HUES48 (cell line): ENCODE results near the gene APBA2.

Experiments
- H3K27ac ChIP-seq: one replicate; pipeline ENCODE4 v1.7.0; 2013; ENCODE audit warnings: low read depth, low read length, inconsistent platforms
- H3K27me3 ChIP-seq: 2 replicates; pipeline ENCODE4 v1.6.1; 2013; ENCODE audit warnings: mild to moderate bottlenecking, low read length; ENCODE audit not compliant: control insufficient read depth, insufficient read depth
- H3K36me3 ChIP-seq: 2 replicates; pipeline ENCODE4 v1.6.1; 2013; ENCODE audit warnings: low read length; ENCODE audit not compliant: control insufficient read depth, insufficient read depth
- H3K4me1 ChIP-seq: 2 replicates; pipeline ENCODE4 v1.6.1; 2013; ENCODE audit warnings: mild to moderate bottlenecking, low read length; ENCODE audit not compliant: control insufficient read depth, insufficient read depth
- H3K4me3 ChIP-seq: 2 replicates; pipeline ENCODE4 v1.5.1; 2013; ENCODE audit warnings: mild to moderate bottlenecking, low read depth, low read length
- H3K9ac ChIP-seq: 2 replicates; pipeline ENCODE4 v1.6.1; 2013; ENCODE audit warnings: mild to moderate bottlenecking, low read depth, low read length, moderate library complexity
- H3K9me3 ChIP-seq: 2 replicates; pipeline ENCODE4 v1.6.1; 2013; ENCODE audit warnings: low read length; ENCODE audit not compliant: control insufficient read depth, insufficient read depth

APBA2 gene

DNA sequence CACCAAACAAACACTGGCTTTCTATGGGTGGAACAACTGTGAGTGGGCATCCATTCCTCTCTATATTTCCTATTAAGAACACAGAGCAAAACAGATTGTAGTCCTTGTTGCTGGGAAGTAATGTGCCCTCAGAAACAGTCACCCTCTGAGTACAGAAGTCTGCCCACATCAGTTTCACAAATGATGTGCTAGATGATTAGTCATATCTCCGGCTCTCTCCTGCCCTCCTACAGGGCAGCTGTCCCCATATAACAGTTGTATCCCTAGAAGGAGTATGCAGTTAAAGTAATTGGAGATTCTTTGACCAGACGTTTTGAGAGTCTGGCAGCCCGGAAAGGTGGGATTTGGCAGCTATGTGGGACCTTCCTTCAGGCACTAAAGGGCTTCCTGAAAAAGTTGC, 159.9 kb downstream of the APBA2 start:
- H3K9me3 ChIP-seq = no peaks in the 10 kb centered on the region
- H3K4me3 ChIP-seq = no peak overlapping the region
- no peaks in the 10 kb centered on the region for H3K27me3 ChIP-seq
- peaks cover 4% of the 10 kb centered on the region; the same call in 1 of the 2 replicates for H3K4me1 ChIP-seq
- H3K9ac ChIP-seq = no peak overlapping the region
- H3K36me3 ChIP-seq = no peaks in the 10 kb centered on the region
- no peak overlapping the region for H3K27ac ChIP-seq

DNA sequence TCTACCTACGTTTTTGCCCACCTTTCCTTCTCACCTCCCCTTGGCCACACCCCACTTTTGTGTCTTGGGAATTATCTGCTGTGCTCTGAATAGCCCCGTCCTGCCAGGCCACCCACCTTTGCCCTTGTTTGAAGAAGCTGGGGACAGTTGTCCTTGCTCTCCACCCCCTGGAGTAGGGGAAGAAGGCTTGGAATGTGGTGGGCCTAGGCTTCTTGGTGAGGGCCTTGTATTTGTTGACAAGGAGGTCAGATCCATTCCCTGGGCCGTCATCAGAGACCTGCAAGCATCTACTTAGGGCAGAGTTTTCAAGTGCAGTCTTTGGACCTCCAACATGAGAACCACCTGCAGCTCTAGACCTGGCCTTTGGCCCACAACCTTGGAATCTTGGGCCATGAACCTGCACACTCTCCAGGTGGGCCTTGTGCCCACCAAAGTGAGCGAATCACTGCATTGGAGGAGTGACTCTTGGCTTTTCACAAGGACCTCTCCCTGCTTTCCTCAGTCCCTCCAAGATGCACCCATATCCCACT, 160.6 kb downstream of the APBA2 start:
- H3K27me3 ChIP-seq = no peaks in the 10 kb centered on the region
- peaks cover 4% of the 10 kb centered on the region; the same call in 1 of the 2 replicates for H3K4me1 ChIP-seq
- H3K36me3 ChIP-seq = no peaks in the 10 kb centered on the region
- H3K4me3 ChIP-seq = no peak overlapping the region
- no peak overlapping the region for H3K9ac ChIP-seq
- no peak overlapping the region for H3K27ac ChIP-seq
- H3K9me3 ChIP-seq = no peaks in the 10 kb centered on the region

GRCh38 chr15:29046977-29047376, 161.2 kb downstream of the APBA2 start:
- no peak overlapping the region for H3K27ac ChIP-seq
- no peaks in the 10 kb centered on the region for H3K36me3 ChIP-seq

DNA sequence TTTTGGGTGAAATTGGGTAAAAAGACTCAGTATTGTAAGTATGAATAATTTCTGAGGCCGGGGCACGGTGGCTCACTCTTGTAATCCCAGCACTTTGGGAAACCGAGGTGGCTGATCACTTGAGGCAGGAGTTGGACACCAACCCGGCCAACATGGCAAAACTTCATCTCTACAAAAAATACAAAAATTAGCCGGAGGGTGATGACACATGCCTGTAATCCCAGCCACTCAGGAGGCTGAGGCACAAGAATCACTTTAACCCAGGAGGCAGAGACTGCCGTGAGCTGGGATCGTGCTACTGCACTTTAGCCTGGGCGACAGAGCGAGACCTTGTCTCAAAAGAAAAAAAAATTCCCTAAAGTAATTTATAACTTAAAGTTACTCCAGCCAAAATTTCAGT, 162.2 kb downstream of the APBA2 start:
- Histone ChIP-seq H3K27me3 (no peaks in the 10 kb centered on the region), H3K4me1 (0 out of 2 replicates have a peak, but pooled peaks cover 4% of the 10 kb centered on the region), H3K9ac (no peak overlapping the region), H3K27ac (no peak overlapping the region), H3K4me3 (no peak overlapping the region), H3K9me3 (no peaks in the 10 kb centered on the region), H3K36me3 (no peaks in the 10 kb centered on the region)

More at GRCh38 chr15:29046977-29047376, 161.2 kb downstream of the APBA2 start:
- Histone ChIP-seq H3K9ac (no peak overlapping the region), H3K9me3 (no peaks in the 10 kb centered on the region), H3K4me3 (no peak overlapping the region), H3K27me3 (no peaks in the 10 kb centered on the region), H3K4me1 (peaks cover 4% of the 10 kb centered on the region; the same call in 1 of the 2 replicates)

DNA sequence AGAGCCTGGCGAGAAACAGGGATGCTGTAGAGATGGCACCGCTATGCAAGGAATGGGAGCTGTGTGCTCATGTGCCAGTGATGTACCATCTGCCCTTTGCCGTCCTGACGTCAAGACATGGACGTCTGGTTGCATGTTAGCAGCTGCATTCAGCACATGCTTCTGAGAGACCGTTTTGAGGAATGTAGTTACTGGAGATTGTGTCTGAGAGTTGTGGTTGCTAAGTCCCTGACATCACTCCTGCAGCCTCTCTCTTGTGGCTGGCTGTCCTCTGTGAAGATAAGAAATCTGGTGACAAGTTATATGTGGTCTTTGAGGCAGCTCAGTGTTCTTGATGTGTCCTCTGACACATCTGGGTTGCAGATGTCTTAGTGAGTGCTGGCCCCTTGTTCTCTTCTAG, 165.1 kb downstream of the APBA2 start:
- peaks cover 2% of the 10 kb centered on the region; the same call in 1 of the 2 replicates for H3K4me1 ChIP-seq
- H3K27me3 ChIP-seq = no peaks in the 10 kb centered on the region
- H3K4me3 ChIP-seq = no peak overlapping the region
- H3K36me3 ChIP-seq = no peaks in the 10 kb centered on the region
- H3K9ac ChIP-seq = no peak overlapping the region
- no peak overlapping the region for H3K27ac ChIP-seq
- H3K9me3 ChIP-seq = no peaks in the 10 kb centered on the region

GRCh38 chr15:29051422-29051821, 165.6 kb downstream of the APBA2 start:
- Histone ChIP-seq H3K27ac (no peak overlapping the region), H3K9ac (no peak overlapping the region), H3K9me3 (no peaks in the 10 kb centered on the region), H3K36me3 (no peaks in the 10 kb centered on the region), H3K27me3 (no peaks in the 10 kb centered on the region), H3K4me1 (peaks cover 7% of the 10 kb centered on the region; the same call in 1 of the 2 replicates), H3K4me3 (no peak overlapping the region)

DNA sequence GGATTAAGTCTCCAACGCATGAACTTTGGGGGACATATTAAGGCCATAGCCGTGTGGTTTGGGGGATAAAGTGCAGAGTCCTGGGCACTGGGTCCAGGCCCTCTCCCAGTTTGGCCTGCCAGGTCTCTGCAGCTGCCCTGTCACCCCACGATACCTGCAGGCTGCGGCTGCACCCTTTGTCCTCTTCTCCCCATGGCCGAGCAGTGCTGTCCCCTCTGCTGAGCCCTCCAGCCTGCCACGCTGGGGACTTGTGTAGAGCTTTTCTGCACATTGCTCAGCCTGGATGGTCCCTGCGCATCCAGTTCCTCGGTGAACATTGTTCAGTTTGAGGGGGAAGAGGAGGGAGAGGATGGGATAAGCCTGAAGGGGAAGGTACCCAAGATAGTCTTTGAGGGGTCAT, 167.2 kb downstream of the APBA2 start:
- H3K4me3 ChIP-seq = no peak overlapping the region
- H3K27ac ChIP-seq = no peak overlapping the region
- H3K4me1 ChIP-seq = peaks cover 22% of the 10 kb centered on the region
- H3K27me3 ChIP-seq = no peaks in the 10 kb centered on the region
- H3K9me3 ChIP-seq = no peaks in the 10 kb centered on the region
- no peaks in the 10 kb centered on the region for H3K36me3 ChIP-seq
- H3K9ac ChIP-seq = no peak overlapping the region

- peaks cover 23% of the 10 kb centered on the region for H3K4me1 ChIP-seq
- H3K27me3 ChIP-seq = no peaks in the 10 kb centered on the region
- no peak overlapping the region for H3K27ac ChIP-seq
- no peak overlapping the region for H3K9ac ChIP-seq
- H3K4me3 ChIP-seq = no peak overlapping the region
- no peaks in the 10 kb centered on the region for H3K36me3 ChIP-seq
- no peaks in the 10 kb centered on the region for H3K9me3 ChIP-seq
Observed at GRCh38 chr15:29053661-29054131, 167.9 kb downstream of the APBA2 start.

DNA sequence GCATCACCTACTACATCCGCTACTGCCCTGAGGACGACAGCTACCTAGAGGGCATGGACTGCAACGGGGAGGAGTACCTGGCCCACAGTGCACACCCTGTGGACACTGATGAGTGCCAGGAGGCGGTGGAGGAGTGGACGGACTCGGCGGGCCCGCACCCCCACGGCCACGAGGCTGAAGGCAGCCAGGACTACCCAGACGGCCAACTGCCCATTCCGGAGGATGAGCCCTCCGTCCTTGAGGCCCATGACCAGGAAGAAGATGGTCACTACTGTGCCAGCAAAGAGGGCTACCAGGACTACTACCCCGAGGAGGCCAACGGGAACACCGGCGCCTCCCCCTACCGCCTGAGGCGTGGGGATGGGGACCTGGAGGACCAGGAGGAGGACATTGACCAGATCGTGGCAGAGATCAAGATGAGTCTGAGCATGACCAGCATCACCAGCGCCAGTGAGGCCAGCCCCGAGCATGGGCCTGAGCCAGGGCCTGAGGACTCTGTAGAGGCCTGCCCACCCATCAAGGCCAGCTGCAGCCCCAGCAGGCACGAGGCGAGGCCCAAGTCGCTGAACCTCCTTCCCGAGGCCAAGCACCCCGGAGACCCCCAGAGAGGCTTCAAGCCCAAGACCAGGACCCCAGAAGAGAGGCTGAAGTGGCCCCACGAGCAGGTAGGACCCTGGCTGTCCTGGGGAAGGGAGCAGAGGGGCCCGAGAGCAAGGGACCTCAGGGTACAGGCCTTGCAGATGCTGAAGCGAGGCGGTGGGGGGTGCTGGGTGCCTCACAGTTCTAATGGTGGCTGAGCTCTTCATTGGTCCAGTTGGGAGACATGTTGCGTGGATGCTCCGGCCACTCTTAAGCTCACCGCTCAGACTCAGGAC, 168.6 kb downstream of the APBA2 start:
- Histone ChIP-seq H3K27me3 (no peaks in the 10 kb centered on the region), H3K4me3 (no peak overlapping the region), H3K4me1 (peaks cover 23% of the 10 kb centered on the region), H3K9ac (no peak overlapping the region), H3K36me3 (no peaks in the 10 kb centered on the region), H3K9me3 (no peaks in the 10 kb centered on the region), H3K27ac (no peak overlapping the region)

- Histone ChIP-seq H3K4me3 (no peak overlapping the region), H3K36me3 (no peaks in the 10 kb centered on the region), H3K27ac (no peak overlapping the region), H3K9ac (no peak overlapping the region), H3K4me1 (peaks cover 23% of the 10 kb centered on the region), H3K9me3 (no peaks in the 10 kb centered on the region), H3K27me3 (no peaks in the 10 kb centered on the region)
Observed at GRCh38 chr15:29055876-29056275, 170.1 kb downstream of the APBA2 start.

- Histone ChIP-seq H3K27me3 (no peaks in the 10 kb centered on the region), H3K36me3 (no peaks in the 10 kb centered on the region), H3K4me1 (peaks cover 23% of the 10 kb centered on the region), H3K27ac (peak overlapping the region; percentile 54), H3K4me3 (peak overlapping the region; percentile 14; the same call in 1 of the 2 replicates), H3K9me3 (no peaks in the 10 kb centered on the region), H3K9ac (no peak overlapping the region)
Observed at GRCh38 chr15:29056839-29057450, 171.2 kb downstream of the APBA2 start.
